Bronchial epithelial cell (primary cell): ENCODE data around the gene SLC25A18. TPM values are rescaled to one million over a fixed set of nuclear protein-coding genes. Genes with fewer than 3 reads are reported as not detected.

ENCODE experiments used
- DNase-seq: peaks from one replicate; pipeline ENCODE4 v3.0.0-alpha.2; 2010; ENCODE audit warnings: low read depth
- FAIRE-seq: peaks from 2 replicates; lab custom pipeline; 2011; peaks lifted over from hg19 to GRCh38; lab: Jason Lieb, UNC
- H3K27me3 ChIP-seq: 2 replicates; pipeline ENCODE4 v1.5.1; 2011; ENCODE audit warnings: low read length; ENCODE audit not compliant: control insufficient read depth, insufficient read depth
- H3K36me3 ChIP-seq: 2 replicates; pipeline ENCODE4 v1.5.1; 2011; ENCODE audit warnings: low read length; ENCODE audit not compliant: control insufficient read depth, insufficient read depth
- H3K4me3 ChIP-seq: 2 replicates; pipeline ENCODE4 v1.5.1; 2011; ENCODE audit warnings: mild to moderate bottlenecking, low read depth, low read length, control low read depth
- CTCF ChIP-seq: IDR thresholded peaks from 2 replicates; pipeline ENCODE4 v1.5.1; 2011; ENCODE audit warnings: mild to moderate bottlenecking, moderate library complexity, low read length, control low read depth, inconsistent platforms; ENCODE audit not compliant: insufficient read depth, severe bottlenecking
- total RNA-seq: library from RNA; depleted of rRNA; stranded (reverse); fragments of >200 nt; gene quantifications from 2 replicates; pipeline ENCODE4 v1.2.1, GENCODE V29; 2014

The SLC25A18 gene
- total RNA-seq, 1 donor from 2014 or later, result not detected

GRCh38 chr22:17613280-17613679 is 50.0 kb downstream of the SLC25A18 start:
- TF ChIP-seq CTCF, result no peak
- FAIRE-seq, result no peak
- no peaks in the 10 kb centered on the region for H3K27me3 ChIP-seq
- H3K36me3 ChIP-seq, result peaks cover 7% of the 10 kb centered on the region
- no peak overlapping the region for H3K4me3 ChIP-seq
- no peak for DNase-seq

- no peak for FAIRE-seq
- peaks cover 2% of the 10 kb centered on the region for H3K36me3 ChIP-seq
- TF ChIP-seq CTCF, result no peak
- H3K27me3 ChIP-seq, result no peaks in the 10 kb centered on the region
- no peak for DNase-seq
- H3K4me3 ChIP-seq, result peak overlapping the region; percentile 89
Measured at GRCh38 chr22:17627961-17628405, 64.7 kb downstream of the SLC25A18 start.

GRCh38 chr22:17628406-17629172 is 65.3 kb downstream of the SLC25A18 start, which contains the start of gene ATP6V1E1:
Gene ATP6V1E1 (minus strand): TSS chr22:17628749. CDS start chr22:17628635, 114 bp downstream.
- Histone ChIP-seq H3K36me3 (peaks cover 2% of the 10 kb centered on the region), H3K27me3 (no peaks in the 10 kb centered on the region), H3K4me3 (peak within 1 kb of the TSS; percentile 89)
- FAIRE-seq (peak; percentile 7), DNase-seq (peak; percentile 95)
- TF ChIP-seq CTCF, result no peak

GRCh38 chr22:17629173-17629489 is 65.8 kb downstream of the SLC25A18 start:
- no peak for FAIRE-seq
- Histone ChIP-seq H3K36me3 (peaks cover 2% of the 10 kb centered on the region), H3K27me3 (no peaks in the 10 kb centered on the region), H3K4me3 (peak overlapping the region; percentile 89)
- DNase-seq, result peak; percentile 12
- TF ChIP-seq CTCF, result no peak

- H3K4me3 ChIP-seq, result no peak overlapping the region
- no peak for TF ChIP-seq CTCF
- H3K27me3 ChIP-seq, result no peaks in the 10 kb centered on the region
- FAIRE-seq, result no peak
- peaks cover 2% of the 10 kb centered on the region for H3K36me3 ChIP-seq
- no peak for DNase-seq
Measured at GRCh38 chr22:17629641-17630040, 66.3 kb downstream of the SLC25A18 start.
